ENCODE measurements around the gene PARD3. TPM values are rescaled to one million over a fixed set of nuclear protein-coding genes. Genes with fewer than 3 reads are reported as not detected.
"Not testable (repeated sequence)": the region's sequence is repeated elsewhere in the genome, so short reads cannot be mapped to it uniquely, and the experiment has no call there.

Gene PARD3
- total RNA-seq, 3 donors from 2014 or later = 39.5 to 87.9 (median 47.0) TPM

GRCh38 chr10:34795334-34795733 is 19.8 kb downstream of the PARD3 start:
- DNase-seq (no peak), ATAC-seq (no peak)
- no peak for TF ChIP-seq CTCF (IDR thresholded peaks at IDR 0.05)
- Histone ChIP-seq H3K4me1 (ENCODE audit: low read depth) (peaks cover 6% of the 10 kb centered on the region), H3K9me3 (no peaks in the 10 kb centered on the region), H3K36me3 (ENCODE audit: low read depth) (no peaks in the 10 kb centered on the region), H3K4me3 (no peak overlapping the region)
- intact Hi-C loops (cut with DNase I, micrococcal nuclease) = no loop called here

GRCh38 chr10:34794835-34795234 is 20.3 kb downstream of the PARD3 start:
- H3K4me1 ChIP-seq (ENCODE audit: low read depth) = peaks cover 11% of the 10 kb centered on the region
- H3K9me3 ChIP-seq = no peaks in the 10 kb centered on the region
- no peaks in the 10 kb centered on the region for H3K36me3 ChIP-seq (ENCODE audit: low read depth)
- DNase-seq (no peak), ATAC-seq (peak; percentile 62)
- intact Hi-C loops (cut with DNase I, micrococcal nuclease) = no loop called here
- TF ChIP-seq CTCF (IDR thresholded peaks at IDR 0.05) = no peak
- H3K4me3 ChIP-seq = no peak overlapping the region

- H3K9me3 ChIP-seq; intact Hi-C loops (cut with DNase I, micrococcal nuclease); H3K4me3 ChIP-seq; ATAC-seq; DNase-seq; H3K36me3 ChIP-seq (ENCODE audit: low read depth): not testable (repeated sequence)
- peaks cover 16% of the 10 kb centered on the region for H3K4me1 ChIP-seq (ENCODE audit: low read depth)
Measured at GRCh38 chr10:34793581-34793980, 21.5 kb downstream of the PARD3 start.

- intact Hi-C loops (cut with DNase I, micrococcal nuclease) = no loop called here
- TF ChIP-seq CTCF (IDR thresholded peaks at IDR 0.05) = no peak
- ATAC-seq = no peak
- no peak overlapping the region for H3K4me3 ChIP-seq
- H3K36me3 ChIP-seq (ENCODE audit: low read depth) = no peaks in the 10 kb centered on the region
- H3K4me1 ChIP-seq (ENCODE audit: low read depth) = peaks cover 16% of the 10 kb centered on the region
- no peak for DNase-seq
- H3K9me3 ChIP-seq = no peaks in the 10 kb centered on the region
Measured at GRCh38 chr10:34792881-34793280, 22.2 kb downstream of the PARD3 start.

- no peak for TF ChIP-seq CTCF (IDR thresholded peaks at IDR 0.05)
- ATAC-seq (no peak), DNase-seq (no peak)
- H3K36me3 ChIP-seq (ENCODE audit: low read depth) = no peaks in the 10 kb centered on the region
- no peaks in the 10 kb centered on the region for H3K9me3 ChIP-seq
- intact Hi-C loops (cut with DNase I, micrococcal nuclease) = no loop called here
- H3K4me3 ChIP-seq = no peak overlapping the region
- H3K4me1 ChIP-seq (ENCODE audit: low read depth) = peaks cover 16% of the 10 kb centered on the region
Measured at GRCh38 chr10:34791947-34792346, 23.1 kb downstream of the PARD3 start.

- no peak for DNase-seq
Measured at GRCh38 chr10:34791228-34791627, 23.9 kb downstream of the PARD3 start.

More at GRCh38 chr10:34791228-34791627, 23.9 kb downstream of the PARD3 start:
- no peaks in the 10 kb centered on the region for H3K9me3 ChIP-seq
- ATAC-seq = no peak
- peaks cover 16% of the 10 kb centered on the region for H3K4me1 ChIP-seq (ENCODE audit: low read depth)
- no peaks in the 10 kb centered on the region for H3K36me3 ChIP-seq (ENCODE audit: low read depth)
- TF ChIP-seq CTCF (IDR thresholded peaks at IDR 0.05) = no peak
- intact Hi-C loops (cut with DNase I, micrococcal nuclease) = no loop called here
- no peak overlapping the region for H3K4me3 ChIP-seq
